EH (cell line): Measurements from ENCODE around the gene CDH22.

Experiments used
- DNase-seq: peaks from one replicate; pipeline ENCODE4 v3.0.0-alpha.2; 2015; ENCODE audit warnings: low read depth

The CDH22 gene

DNA sequence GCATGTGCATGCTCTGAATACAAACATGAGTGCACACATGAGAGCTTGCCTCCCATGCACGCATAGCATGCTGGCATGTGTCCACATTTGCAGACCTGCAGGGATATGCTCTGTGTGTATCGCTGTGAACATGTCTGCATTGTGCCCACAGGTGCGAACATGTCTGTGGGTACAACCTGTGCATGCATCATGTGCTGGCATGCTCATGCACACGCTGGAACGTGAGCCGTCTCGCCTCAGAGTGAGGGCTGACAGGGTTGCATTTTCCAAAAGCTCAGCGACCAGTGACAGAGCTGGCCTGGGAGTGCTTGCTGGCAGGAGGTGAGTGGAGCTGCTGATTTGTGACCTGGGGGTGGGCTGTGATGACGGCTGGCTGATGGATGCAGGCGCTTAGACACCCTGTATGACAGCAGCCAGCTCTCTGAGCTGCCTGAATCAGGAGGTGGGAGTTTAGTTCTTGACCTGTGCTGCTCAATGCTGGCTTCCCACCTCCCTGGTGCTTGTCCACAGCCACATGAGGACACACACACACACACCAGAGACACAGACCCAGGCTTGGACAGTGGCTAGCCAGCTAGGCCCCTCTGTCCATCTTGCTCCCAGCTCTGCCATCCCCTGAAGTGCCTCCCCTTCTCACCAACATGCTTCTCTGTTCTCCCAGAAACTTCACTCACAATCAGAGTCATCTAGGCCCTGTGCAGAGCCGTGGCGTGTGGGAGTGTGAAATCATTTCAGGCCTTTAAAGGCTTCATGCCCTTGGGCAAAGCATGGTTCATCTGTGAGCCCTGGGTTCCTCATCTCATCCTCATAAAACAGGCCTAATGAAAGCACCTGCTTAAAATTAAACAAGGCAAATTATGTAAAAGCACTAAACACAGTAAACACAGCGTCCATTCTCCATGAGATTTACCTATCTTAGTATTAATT, 138.8 kb downstream of the CDH22 start:
- no peak for DNase-seq

DNA sequence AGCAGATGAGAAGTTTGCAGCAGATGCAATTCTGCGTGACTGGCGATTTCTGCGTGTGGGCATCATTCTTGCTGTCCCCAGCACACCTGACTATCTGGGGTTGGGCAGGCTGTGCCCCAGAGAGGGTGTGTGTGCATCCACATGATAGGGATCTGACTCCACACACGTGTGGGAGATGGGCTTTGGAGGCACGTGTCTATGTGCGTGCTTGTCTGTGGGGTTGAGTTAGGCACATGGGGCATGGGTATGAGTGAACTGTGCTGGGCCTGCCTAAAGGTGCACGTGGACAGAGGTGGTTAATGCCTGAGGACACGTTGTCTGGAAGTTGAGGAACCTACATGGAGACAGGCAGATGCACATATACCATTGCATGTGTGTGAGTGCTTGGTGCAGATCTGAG, 139.9 kb downstream of the CDH22 start:
- DNase-seq: no peak

DNA sequence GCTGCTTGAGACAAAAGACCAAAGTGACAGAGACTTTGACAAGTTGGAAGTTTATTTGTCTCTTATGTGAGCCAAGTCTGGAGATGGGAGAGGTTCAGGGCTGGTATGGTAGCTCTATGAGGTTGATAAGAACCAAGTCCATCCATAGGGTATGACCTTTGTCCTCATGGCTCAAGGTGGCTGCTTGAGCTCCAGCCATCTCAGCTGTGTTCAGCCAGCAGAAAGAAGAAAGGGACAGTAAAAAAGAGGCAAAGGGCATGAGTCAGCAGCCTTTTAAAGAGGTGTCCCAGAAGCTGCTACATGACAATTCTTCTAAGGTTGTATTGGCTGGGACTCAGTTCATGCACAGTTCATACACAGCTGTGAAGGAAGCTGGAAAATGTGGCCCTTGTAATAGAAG, 141.2 kb downstream of the CDH22 start:
- DNase-seq: no peak

DNA sequence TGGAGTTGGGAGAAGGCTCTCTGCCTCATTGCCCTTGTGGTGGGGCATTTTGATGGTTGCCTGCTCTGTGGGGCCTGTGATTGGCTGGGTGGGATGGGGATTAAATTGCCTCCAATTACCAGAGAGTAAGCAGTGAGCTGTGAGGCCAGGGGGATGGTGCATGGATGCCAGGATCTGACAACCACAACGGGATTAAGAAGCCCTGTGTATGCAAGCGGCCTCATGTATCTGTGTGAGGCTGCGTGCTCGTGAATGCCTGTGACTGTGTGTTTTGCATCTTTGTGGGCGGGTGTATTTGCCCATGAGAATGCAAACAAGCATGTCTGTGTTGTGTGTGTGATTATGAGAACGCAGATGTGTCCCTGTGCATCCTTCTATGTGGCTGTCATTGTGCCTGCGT, 144.0 kb downstream of the CDH22 start:
- no peak for DNase-seq

DNA sequence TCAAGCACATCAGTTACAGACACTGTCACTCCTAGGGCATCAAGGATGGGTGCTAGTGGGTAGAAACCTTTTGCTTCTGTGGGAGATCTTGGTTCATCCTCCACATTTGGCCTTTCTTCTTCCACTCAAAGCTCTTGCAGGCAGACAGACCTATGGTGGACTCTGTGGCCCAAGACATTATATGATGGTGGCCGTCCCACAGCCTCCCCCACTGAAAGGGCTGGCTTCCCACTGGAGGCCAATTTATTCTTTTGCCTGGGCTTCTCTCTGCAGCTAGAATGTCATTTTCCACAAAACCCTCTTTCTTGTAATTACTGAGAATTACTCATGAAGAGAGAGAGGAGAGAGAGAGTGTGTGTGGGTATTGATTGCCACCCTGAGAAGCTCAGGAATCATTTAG, 146.4 kb downstream of the CDH22 start:
- no peak for DNase-seq

DNA sequence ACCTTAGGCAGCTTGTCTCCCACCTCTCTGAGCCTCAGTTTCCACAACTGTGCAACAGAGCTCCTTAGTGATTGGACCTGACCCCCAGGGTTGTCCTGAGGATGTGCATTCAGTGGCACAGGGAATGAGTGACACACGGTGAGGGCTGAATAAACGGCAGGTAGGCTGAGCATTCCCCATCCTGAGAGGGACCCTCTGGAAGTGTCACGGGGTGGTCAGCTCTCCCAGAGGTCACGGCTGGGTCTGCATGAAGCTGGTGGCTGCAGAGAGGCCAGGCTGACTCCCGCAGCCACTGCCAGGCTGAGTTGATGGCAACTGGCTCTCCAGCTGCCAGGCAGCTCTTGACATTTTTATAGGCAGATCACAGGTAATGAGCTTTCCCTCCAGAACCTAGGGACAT, 147.6 kb downstream of the CDH22 start:
- no peak for DNase-seq

DNA sequence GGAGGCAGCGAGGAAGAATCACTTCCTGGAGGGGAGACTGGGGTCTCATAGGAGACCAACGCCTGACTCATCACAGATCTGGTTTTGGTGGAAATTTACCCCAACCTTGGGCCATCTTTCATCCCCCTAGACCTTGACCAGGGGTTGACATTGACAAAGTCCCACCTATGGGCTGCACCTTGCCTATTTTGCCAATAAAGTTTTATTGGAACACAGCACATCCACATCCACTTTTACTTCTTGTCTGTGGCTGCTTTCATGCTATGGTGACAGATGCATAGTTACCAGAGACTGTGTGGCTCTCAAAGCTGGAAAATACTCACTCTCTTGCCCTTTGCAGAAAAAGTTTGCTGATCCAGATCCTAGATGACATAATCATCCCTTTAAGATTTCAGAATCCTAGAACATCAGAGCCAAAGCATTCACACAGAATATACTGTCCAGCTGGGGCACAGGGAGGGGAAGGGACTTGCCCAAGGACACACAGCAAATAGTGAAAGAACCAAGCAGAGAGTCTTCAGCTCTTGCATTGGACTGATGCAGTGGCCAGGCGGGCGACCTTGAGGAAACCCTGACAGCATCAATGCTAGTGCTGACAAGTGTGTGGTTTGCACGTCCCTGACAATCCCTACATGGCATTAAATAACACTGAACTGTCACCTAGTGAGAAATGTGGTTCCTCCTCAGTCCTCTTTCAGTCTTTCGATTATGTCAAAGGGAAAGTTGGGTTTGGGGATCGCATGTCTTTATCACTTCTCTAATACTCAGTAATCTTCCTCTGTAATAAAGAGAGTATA, 149.0 kb downstream of the CDH22 start:
- no peak for DNase-seq

DNA sequence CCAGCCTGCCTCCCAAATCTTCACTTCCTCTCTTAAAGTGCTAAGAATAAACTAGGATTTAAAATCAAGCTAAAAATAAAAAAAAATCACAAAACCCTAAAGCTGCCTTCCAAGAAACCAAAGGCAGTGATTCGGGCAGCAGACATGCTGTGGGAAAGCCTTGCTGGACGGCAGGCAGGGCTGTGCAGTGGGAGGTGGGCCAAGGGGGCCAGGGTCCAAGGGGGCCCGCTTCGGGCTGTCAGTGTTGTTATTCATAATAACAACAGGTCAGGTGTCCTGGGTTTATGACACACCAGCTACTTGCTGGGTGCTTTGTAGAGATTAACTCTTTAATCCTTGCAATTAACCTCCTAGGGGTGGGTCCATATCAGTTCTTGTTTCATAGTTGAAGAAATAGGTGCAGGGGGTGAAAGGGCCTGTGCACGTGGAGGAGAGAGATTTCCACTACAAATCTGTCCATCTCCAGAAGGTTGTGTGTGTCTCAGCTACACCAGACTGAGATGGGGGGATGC, 149.8 kb downstream of the CDH22 start:
- DNase-seq: no peak

DNA sequence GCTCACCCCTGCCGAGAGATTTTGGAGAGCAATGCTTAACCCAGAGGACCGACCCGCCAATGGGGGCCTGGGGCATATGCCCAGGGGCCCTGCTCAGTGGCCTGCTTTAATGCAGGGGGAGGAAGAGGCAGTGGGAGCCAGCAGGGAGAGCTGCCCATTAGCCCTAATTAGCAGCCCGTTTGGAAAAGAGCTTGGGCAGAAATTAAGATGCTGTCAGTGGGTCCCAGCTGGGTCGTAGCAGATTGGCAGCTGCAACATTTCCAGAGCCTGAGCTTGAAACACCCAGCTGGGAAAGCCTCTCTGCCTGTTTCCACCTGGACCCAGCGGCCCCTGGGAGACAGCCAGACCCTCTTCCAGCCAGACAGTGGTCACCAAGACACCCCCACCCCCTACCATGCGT, 150.7 kb downstream of the CDH22 start:
- no peak for DNase-seq

DNA sequence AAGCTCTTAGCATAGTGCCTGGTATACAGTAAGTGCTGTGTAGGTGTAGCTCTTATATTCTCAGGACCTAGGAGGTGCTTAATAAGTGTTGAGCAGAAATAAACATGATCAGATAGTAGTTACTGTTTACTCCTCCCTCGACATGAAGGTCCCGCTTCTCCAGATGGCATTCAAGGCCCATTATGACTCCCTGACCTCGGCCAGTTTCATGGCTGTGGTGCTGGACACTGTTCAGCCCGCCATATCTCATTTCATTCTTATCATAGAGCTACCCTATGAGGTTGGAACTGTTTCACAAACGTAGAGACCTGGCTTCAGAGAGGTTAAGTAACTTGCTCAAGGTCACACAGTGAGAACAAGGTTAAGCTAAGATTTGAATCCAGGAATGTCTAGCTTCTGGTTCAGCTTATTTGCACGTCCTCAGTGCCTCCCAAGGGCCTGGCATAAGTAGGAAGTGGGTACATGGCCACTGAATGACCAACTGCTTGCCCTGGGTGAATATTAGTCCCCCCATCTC, 151.2 kb downstream of the CDH22 start:
- no peak for DNase-seq

DNA sequence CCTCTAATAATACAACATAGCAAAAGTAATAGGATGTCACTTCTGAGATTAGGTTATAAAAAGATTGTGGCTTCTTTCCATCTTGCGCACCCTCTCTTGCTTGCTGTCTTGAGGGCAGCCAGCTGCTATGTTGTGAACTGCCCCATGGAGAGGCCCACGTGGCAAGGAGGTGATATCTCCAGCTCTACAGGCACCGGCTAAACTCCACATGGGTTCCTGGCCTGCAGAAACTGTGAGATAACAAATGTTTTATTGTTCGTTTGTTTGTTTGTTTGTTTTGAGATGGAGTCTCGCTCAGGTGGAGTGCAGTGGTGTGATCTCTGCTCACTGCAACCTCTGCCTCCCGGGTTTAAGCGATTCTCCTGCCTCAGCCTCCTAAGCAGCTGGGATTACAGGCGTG, 152.2 kb downstream of the CDH22 start:
- no peak for DNase-seq

DNA sequence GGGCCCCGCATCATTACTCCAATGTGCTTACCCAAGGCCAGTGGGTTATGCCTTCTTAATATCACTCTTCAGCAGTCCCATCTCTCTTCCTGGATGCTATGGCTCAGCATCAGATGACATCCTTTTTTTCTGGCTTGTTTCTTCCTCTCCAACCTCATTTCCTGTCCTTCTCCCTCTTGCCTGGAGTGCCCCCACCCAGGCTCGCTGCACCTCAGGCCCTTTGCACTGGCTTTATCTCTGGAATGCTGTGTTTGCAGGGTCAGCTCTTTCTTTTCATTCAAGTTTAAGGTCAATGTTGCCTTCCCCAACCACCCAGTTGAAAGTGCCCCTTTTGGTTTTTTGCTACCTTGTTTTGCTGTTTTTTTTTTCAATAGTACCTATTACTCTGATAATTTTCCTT, 153.5 kb downstream of the CDH22 start:
- no peak for DNase-seq

DNA sequence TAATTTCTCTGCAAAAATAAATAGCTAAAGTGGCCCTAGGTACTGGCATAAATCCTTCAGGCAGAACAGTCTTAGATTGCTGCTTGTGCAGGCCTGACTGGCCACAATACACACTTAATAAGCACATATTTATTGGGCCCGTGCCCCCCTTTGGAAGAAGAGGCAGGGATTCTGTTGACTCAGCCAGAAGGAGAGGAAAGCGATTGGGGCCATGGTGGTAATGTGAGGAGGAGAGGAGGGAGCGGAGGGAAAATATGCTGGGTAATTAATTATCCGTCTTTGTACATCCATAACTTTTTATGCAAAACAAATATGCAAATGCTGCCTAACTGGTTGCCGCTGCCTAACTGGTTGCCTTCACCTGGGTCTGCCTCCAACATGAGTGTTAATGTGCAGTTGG, 154.0 kb downstream of the CDH22 start:
- no peak for DNase-seq

DNA sequence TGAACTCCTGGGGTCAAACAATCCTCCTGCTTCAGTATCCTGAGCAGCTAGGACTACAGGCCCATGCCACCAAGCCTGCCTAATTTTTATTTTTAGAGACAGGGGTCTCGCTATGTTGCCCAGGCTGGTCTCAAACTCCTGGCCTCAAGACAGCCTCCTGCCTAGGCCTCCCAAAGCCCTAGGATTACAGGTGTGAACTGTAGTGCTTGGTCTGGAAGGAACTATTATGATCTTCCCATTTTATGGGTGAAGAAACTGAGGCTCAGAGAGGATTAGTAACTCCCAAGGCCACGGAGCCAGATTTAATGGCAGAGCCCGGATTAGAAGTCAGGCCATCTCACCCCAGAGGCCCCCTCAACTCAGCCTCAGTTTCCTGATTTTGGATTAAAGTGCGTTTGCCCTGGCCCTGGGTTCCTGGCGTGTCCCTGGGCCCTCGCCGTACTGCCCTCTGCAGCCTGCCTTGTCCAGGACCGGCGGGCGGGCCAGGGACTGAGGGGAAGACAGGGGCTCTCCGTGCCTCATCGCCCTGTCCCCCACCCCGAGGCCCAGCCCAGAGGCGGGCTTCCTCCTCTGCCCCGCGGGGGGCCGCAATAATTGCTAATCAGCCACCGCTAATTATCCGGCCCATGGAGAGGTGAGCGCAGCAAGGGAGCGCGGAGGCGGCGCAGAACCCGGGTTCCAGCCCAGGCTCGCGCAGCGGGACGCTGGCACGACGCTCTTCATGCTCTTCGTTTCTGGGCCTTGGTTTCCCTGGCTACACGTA, 155.3 kb downstream of the CDH22 start:
- DNase-seq: no peak

DNA sequence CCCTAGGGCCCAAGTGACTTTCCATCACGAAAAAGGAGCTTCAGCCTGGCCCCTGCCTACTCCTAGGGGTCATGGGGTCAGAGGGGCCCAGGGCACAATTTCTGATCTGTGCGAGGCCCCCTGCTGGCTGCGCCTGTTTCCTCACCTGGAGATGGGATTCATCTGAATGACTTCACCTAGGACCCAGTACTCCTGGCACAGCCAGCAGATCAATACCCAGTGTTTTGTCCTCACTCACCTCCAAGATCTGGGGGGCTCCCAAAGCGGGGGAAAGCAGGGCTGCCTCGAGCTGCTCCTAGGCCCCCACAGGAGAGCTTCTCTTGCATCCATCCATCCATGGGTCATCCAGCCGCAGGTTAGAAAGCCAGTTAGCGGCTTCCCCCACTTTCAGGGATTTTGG, 156.4 kb downstream of the CDH22 start:
- DNase-seq: no peak

DNA sequence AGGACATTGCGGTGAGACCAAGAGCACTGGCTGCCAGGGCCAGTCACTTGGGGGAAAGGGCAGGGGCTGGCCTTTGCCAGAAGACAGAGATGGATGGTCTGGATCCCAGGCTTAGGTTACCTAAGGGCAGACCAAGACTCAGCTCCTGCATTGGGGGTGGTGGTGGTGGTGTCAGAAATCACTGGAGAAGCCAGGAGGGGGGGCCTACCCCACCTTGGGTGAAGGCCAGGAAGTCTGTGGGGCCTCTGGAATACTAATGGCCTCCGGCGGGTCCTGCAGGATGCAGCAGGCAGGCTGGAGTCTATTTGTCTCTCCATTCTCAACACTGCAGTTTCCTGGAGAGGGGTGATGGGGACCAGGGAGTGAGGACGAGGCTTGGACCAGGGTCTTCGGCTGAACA, 157.4 kb downstream of the CDH22 start:
- no peak for DNase-seq

DNA sequence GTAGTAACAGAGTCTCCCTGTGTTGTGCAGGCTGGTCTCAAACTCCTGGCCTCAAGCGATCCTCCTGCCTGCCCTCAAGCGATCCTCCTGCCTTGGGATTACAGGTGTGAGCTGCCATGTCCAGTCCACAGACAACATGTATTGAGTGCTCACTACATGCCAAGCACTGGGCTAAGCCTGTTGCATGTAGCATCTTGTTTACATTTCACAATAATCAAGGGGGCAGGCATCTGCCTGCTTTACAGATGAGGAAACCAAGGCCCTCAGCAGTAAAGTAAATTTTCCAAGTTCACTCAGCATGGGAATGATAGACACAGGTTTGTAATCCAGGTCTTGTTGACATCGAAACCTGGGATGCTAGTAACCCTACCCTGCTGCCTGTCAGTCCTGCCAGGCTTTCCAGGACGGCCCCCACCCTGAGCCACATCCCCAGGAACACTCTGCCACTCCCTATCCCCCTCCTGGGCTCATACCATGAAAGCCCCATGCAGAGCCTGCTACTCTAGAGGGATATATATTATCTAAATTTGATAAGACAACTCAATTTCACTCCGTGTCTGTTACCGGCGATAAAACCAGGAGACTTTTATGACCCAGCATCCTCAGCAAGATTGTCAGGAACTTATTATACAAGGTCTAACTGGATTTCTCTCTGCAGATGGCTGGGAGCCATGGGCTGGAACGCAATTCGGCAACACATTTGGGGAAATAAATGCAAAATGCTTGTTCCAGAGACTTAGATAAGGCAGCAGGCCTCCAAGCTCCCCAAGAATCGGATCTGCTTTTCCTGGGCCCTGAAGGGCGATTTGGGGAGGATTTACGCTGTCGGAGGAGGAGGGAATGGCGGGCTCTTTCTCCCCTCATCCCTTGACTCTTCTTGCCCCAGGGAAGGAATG, 159.7 kb downstream of the CDH22 start:
- DNase-seq: no peak

DNA sequence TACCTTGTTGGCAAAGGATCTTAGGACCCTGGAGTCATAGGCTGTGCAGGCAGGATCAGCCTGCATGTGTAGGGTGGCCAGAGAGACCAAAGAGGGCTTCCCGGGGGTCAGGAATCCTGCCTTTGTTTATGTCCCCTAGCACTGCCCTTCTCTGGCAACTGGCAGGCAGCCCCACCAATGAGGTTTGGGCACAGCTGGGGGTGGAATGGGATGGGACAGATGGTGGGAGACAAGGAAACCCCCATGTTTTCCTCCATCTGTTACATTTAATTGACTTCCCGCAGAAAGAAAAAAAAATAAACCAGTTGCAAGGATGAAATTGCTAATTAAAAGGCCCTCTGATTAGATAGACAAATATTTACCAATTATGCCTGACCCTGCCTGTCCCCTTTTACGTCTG, 162.6 kb downstream of the CDH22 start:
- DNase-seq: no peak

DNA sequence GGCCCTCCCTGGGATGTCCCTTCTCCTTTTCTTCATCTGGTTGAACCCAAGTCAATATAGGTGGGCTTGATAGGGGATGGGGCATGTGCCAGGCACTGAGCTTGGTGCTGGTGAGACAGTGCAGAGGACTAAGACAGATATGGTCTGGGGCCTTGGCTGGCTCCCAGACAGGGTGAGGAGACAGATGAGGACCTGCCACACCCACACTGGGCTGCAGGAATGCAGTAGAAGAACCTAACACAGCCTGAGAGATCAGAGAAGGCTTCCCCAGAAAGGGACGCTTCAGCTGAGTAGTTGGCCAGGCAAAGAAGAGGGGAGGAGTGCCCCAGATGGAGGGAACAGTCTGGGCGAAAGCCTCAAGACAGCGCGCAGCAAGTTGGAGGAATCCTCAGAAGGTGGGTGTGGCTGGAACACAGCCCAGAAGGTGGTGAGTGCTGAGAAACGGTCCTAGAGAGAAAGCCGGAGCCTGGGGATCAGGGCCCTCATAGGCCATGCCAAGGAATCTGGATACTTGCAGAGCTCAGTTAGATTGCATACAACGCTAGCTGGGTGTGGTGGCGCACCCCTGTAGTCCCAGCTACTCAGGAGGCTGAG, 163.8 kb downstream of the CDH22 start:
- no peak for DNase-seq

DNA sequence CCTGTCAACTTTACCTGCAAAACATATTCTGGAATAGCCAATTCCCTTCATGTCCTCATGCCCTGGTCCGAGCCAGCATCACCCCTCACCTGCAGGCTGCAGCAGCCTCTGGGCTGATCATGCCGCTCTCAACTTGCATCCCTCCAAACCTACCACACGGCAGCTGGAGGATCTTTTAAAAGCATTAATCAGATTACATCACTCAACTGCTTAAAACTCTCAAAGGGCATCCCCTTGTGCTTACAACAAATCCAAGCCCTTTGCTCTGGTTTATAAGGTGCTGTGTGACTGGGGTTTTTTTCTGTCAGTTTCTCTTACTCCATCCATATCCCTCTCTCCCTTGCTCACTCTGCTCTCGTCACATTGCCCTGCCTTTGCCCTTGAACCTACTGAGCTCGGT, 166.2 kb downstream of the CDH22 start:
- no peak for DNase-seq
